HG03469 (cell line): Measurements from ENCODE around the gene IFIT2.
"Not testable (repeated sequence)": the region's sequence is repeated elsewhere in the genome, so short reads cannot be mapped to it uniquely, and the experiment has no call there.

Experiments
- ATAC-seq: cut with Tn5 transposase; IDR thresholded peaks from one replicate; pipeline ENCODE4 v1.9.1; 2021; ENCODE audit warnings: mild to moderate bottlenecking, moderate library complexity, moderate number of reproducible peaks; ENCODE audit not compliant: unreplicated experiment

IFIT2 gene

DNA sequence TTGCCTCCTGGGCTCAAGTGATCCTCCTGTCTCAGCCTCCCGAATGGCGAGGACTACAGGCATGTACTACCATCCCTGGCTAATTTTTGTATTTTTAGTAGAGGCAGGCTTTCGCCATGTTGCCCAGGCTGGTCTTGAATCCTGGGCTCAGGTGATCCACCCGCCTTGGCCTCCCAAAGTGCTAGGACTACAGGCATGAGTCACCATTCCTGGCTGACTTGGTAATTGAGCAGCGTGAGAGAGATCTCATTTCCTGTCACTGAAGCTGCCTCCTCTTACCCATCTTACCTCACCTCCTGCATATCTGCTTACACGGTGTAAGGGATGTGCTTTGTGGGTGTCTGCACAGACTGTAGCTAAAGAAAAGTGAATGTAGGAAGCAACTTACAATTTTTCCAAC is 35.6 kb downstream of the IFIT2 start:
- ATAC-seq, result no peak

DNA sequence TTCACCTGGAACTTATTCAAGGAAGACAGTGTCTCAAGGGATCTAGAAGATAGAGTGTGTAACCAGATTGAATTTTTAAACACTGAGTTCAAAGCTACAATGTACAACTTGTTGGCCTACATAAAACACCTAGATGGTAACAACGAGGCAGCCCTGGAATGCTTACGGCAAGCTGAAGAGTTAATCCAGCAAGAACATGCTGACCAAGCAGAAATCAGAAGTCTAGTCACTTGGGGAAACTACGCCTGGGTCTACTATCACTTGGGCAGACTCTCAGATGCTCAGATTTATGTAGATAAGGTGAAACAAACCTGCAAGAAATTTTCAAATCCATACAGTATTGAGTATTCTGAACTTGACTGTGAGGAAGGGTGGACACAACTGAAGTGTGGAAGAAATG is 36.9 kb downstream of the IFIT2 start:
- ATAC-seq, result no peak

DNA sequence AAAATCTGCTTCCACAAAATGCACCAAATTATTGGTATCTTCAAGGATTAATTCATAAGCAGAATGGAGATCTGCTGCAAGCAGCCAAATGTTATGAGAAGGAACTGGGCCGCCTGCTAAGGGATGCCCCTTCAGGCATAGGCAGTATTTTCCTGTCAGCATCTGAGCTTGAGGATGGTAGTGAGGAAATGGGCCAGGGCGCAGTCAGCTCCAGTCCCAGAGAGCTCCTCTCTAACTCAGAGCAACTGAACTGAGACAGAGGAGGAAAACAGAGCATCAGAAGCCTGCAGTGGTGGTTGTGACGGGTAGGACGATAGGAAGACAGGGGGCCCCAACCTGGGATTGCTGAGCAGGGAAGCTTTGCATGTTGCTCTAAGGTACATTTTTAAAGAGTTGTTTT is 38.0 kb downstream of the IFIT2 start:
- no peak for ATAC-seq

DNA sequence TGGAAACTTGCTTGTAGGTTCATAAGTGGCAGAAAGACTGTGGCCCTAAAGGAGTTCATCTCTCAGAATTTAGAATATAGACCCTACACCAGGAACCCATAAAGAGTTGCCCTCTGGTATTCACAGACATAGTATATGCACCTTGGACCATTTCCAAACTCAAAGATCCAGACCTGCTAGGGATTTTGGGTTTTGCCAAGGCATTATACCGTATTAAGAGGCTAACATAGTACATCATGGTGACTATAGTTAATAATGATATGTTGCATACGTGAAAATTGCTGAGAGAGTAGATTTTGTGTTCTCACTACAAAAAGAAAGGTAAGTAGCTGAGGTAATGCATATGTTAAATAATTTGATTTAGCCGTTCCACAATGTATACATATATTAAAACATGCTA is 39.8 kb downstream of the IFIT2 start:
- ATAC-seq, result no peak

DNA sequence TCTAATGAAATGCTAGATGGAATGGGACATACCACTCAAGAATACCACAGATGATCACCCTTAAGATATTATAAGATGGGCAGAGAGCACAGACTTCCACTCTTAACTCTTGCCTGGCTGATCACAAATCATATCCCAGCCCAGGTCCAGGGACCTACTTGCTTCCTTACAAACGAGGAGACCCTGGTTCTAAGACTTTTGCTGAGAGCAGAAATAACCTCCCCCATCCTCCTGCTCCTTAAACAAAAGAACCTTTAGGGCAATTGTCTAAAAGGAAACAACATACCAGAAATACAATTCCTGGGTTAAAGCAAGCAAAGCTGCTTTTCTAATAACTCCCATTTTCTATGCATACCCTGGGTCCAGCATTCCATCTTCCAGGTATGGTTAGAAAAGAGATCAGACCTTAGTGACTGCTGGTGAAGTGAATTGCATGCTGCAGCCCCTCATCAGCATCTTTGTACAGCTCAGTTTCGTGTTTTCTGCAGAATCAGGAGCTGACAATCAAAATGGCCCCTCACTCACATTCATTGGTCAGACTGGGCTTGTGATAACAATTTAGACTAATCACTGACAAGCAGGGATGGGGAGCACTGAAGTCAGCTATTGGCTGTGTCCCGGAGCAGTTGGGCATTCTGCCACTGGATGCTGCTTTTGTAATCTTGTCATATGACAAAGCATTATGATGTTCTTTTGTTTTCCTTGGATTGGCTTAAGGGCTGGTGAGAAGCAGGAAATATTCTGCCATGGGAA is 40.5 kb downstream of the IFIT2 start:
- no peak for ATAC-seq

DNA sequence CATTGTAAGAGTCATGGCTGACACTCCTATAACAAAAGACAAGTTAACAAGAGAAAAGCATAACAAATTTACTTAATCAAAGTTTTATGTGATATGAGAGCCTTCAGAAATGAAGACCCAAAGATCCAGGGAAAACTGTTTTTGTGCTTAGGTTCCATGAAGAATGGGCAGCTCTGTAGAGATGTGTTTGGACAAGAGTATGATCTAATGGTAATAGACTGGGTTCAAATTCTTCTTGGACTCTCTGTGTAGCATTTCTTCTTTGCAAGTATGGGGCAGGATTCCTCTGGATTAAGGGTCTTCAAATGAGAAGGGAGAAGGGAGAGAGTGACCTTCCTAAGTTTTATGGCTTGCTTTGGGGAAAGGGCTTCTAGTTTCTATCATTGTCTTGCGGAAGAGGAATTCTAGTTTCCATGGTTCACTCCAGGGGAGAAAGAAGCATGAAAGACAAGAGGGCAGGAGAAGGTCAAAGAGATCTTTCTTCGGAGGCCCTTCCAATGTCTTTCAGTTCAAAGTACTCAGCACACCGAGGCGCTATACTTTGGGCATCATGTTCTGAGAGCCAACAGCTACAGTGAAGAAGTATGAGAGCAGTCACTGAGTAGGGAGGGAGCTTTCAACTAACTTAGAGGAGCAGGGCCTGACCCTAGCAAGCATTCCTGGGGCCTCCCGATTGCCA is 41.4 kb downstream of the IFIT2 start:
- ATAC-seq, result no peak

DNA sequence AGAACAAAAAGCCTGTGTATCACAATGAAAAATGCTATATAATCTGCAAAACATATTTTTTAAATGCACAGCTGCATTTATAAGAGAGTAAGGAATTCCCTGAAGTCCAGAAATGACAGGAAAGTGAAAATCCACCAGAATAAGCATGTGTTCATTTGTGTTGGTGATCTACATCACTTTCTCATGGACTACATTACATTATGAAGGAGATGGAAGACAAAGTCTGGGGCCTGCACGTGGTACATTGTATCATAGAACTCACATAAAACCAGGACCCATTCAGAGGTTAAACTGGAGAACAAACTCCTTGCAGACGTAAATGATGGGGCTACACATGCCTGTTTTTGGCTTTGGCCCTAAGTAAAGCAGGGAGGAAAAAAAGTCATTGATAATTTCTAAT is 42.3 kb downstream of the IFIT2 start:
- ATAC-seq, result no peak

DNA sequence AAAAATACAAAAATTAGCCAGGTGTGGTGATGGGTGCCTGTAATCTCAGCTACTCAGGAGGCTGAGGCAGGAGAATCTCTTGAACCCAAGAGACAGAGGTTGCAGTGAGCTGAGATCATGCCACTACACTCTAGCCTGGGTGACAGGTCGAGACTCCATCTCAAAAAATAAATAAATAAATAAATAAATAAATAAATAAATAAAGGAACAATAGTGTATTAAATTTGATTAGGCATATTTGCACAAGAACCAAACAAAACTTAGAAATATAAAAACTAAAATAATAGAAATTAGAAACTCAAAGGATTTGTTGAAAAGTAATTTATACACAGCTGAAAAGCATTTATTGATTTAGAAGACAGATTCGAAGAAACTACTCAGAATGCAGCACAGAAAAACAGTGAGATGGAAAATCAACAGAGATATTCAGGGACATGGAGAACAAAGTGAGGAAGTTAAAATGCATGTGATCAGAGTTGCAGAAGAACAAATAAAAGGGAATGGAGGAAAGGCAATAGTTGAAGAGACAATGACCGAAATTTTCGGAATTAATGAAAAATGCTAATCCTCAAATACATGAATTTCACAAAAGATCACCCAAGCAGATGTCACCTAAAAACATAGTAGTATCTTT is 43.6 kb downstream of the IFIT2 start:
- no peak for ATAC-seq

DNA sequence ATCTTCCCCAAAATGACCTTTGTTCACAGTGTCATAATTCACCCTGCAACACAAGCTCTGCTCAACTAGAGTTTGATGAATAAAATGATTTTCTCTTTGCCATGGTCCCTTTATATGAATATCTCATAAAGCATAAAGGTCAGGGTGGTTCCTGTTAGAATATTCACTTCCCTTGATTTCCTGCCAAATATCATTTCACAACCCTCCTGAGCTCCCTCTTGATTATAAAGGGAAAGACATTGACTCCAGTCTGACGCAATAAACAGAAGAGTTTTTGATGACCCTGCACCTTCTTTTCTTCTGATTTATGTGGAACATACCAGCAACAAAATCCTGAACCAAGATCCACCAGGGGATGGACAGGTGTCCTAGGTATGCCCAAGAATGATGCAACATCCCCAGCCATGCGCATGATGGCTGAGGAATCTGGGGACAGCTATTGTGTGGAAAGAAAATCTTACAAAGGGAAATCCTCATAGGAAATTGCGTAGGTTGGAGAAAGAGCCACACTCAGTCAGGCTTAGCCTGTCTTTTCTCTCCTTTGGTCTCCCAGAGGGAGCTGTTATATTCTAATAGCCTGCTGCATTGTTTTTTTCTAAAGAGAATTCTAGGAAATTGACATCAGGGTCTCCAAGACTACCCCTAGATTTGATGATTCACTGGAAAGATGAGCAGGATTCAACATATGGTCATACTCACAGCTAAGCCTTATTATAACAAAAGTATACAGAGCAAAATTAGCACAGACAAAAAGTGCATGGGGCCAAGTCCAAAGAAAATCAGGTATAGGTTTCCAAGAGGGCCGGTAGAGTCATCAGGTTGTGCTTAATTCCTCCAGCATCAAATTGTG is 44.8 kb downstream of the IFIT2 start:
- no peak for ATAC-seq

DNA sequence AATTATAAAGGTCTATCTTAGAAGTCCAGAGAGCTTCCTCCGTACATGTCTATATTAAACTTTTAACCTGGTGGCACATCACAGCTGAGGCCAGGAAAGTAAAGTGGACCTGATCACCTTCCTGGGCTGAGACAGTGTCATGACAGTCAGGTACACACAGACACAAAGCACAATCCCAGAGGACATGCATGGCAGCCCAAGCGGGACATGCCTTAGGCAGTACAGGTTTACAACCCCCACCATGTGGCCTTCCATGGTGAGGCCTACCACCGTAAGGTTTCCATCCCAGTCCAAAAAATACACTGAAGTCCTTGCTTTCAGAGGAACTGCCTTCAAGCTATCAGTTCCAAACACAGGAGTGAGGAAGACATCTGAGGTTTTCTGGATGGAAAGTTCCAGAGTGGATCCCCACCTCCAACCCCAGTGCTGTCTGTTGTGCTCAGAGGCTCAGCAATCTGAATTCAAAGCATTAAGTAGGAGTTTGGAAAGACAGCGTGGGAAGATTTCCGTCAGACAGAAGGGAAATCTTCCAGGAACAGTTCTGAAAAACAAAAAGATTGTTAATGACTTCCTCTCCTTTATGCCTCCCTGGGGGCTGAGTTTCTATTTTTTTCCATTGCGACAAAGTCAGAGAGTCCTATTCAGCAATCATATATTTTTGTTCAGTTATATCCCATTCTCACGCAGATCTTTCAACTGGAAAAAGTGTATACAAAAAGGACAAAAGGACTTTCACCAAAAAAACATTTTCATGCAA is 46.0 kb downstream of the IFIT2 start:
- ATAC-seq, result no peak

DNA sequence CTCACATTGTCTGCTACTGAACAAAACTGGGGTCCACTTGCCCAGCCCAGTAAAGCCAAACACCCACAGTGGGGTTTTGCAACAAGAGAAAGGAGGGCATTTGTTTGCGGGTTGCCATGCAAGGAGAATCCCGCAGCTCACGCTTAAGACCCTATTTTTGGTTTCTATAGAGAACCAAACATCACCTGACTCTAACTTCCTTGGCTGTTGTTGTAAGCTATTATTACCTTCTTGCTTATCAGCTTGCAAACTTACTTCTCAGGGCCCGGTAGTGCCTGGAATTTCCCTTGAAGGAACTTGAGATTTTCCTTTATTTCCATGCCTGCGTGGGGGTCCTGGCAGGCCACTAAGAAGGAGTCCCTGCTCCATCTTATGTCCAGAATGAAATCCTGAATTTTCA is 46.6 kb downstream of the IFIT2 start:
- no peak for ATAC-seq

DNA sequence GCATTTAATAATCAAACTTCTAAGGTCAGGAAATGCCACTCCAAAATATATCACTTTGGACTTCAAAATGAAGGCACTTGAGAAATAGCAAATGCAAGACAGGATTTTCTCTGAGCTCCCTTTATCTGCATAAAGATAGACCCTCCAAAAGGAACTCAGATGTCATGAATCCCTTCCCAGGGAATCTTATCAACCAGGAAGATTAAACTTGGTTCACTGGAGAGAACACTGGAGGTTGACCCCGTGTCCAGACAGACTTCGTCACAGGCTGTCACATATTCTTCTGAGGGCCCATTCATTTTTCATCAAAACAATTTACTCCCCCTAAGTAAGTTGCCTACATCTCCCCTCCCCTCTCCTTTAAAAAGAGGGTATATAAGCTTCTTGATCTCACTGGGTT is 47.1 kb downstream of the IFIT2 start:
- no peak for ATAC-seq

DNA sequence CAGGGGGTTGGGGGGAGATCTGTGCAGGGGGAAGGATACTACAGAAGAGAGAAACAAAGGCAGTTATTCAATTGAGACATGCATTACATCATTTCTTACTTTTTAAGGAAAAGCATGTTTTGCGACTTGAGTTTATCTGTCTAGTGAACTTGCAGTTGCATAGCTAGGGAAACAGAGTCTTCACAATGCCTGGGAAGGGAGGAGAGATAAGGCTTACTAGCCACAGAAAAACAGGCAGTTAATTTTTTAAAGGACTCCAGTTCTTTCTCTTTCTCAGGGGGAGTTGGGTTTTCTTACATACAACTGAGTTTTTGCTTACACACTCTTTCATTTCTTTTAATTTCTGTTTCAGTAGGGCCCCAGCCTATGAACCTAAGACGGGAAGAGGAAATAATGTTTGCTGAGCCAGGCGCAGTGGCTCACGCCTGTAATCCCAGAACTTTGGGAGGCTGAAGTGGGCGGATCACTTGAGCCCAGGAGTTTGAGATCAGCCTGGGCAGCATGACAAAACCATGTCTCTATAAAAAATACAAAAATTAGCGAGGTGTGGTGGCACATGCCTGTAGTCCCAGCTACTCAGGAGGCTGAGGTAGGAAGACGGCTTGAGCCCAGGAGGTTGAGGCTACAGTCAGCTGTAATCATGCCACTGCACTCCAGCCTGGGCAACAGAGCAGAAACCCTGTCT is 48.9 kb downstream of the IFIT2 start:
- not testable (repeated sequence) for ATAC-seq

DNA sequence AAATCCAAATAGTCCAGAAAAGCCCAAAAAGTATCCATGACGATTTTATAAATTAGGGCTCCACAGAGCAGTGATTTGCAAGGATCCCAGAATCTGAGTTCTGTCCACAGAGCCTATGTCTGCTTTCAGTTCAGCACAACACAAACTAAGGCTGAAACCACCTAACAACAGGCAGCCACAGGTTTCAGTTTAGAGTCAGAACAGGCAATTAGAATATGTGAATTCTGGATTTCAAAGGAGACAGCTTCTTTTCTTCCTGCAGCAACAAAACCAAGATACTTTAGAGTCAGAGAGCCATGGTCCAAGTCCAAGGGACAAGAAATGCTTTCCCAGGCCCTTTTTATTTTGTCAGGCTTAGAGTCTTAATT is 49.5 kb downstream of the IFIT2 start:
- peak; percentile 59 for ATAC-seq

DNA sequence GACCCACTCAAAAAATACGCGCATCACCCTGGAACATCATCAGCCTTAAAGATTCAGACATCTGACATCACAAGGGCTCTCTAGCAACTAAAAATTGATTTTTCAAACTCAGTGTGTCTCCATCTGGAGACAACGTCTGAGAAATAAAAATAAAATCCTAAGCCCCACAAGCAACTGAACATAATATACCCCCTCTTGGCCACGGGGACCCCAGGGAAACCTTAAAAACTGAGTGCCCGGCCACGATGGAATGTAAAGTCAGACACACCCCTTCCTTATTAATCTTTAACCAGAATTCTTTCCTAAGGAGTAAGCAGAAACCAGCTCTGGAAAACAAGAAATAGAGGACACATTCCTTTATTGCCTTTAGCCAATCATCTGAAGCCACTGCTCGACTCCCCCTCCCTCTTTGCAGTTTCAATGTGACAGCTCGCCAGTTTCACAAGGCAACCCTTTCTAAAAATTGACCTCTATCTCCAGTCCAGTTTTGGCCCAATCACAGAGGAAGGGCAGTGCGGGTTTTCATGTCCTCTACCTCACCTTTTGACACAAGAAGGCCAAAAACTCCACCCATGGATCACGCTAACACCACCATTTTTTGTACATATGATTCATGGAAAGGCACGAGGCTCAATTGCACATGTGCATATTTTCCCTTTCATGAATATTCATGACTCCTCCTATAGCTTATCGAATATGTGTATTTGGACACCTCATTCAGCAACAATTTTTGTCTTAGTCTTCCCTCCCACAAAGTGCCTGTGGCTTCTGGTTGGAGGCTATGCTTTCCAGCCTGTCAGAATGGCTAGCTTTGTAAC is 50.1 kb downstream of the IFIT2 start:
- ATAC-seq, result no peak

DNA sequence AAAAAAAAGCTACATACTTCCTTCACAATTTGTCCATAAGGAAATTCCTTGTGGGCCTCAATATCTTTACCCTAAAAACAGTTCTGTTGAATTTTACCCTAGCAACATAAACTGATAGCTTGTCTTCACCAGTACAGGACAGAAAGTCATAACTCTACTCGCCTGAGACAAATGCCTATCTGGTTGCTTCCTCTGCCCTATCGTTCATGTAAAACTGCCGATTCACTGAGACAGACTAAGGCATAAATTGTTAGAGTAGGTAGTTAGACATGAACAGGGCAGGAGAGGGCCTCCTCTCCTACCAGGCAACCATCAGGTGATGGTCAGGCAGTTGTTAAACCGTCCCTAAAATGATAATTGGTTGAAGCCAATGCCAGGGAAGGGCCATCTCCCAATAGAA is 51.0 kb downstream of the IFIT2 start:
- no peak for ATAC-seq

DNA sequence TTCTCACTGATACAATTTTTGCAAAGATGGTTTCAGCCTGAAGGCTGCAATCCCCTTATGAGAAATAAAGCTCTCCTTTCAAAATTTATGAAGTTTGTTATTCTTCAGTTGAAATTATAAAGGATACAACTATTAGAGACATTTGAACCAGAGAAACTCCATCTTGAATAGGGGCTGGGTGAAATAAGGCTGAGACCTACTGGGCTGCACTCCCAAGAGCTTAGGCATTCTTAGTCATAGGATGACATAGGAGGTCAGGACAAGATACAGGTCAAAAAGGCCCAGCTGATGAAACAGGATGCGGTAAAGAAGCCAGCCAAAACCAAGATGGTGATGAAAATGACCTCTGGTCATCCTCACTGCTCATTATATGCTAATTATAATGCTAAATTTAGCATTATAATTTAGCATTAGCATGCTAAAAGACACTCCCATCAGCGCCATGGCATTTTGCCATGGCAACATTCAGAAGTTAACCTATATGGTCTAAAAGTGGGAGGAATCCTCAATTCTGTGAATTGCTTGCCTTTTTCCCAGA is 53.6 kb downstream of the IFIT2 start:
- no peak for ATAC-seq

DNA sequence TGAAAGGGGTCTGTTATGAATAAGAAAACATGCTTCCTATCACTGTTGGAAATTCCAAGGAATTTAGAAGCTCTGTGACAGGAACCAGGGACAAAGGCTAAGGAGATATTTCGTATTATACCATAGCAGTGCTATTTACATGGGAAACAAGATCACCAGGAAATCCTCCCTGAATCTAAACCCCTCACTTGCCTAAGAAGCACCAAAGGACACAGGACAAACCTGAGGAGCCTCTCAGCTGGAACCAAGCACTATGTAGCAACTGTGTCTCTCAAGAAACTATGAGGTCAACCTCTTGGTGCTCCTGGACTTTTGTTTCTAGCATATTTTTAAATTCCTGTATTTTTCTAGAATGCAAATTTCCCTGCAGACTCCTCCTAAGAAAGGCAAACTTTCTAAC is 55.2 kb downstream of the IFIT2 start:
- no peak for ATAC-seq

DNA sequence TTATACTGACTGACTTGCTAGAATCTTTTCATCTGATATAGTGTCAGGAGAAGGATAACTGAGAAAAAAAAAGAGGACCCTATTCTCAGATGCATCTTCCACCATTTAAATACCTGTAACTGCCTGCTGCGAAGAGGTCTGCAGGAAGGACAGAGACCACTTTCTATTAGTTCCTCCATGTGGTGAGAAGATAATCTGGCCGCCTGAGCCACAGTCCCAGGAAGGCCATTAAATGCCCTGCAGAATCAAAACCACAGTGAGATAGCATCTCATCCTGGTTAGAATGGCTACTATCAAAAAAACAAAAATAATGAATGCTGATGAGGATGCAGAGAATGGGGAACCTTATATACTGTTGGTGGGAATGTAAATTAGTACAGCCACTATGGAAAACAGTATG is 56.1 kb downstream of the IFIT2 start:
- ATAC-seq, result no peak
